Measurements from ENCODE around the gene KCNQ1. TPM values are rescaled to one million over a fixed set of nuclear protein-coding genes. Genes with fewer than 3 reads are reported as not detected.
A peak's percentile ranks its signal among the peaks of the same experiment; 100 is the strongest.

KCNQ1 gene
- total and polyA plus RNA-seq, 2 donors (not counting 1 experiment from before 2014, with no cell fraction given), result 21.5 to 28.8 TPM

GRCh38 chr11:2447253-2447950, 2.6 kb downstream of the KCNQ1 start:
- peaks cover 33 to 47% of the 10 kb centered on the region in 2 donors for H3K4me1 ChIP-seq (ENCODE audit: control insufficient read depth in 2 of 2, insufficient read depth in 2 of 2, low read length in 2 of 2)
- H3K27me3 ChIP-seq (replicated peaks in 1 of 4; ENCODE audit: control extremely low read depth in 1 of 4, control insufficient read depth in 3 of 4, insufficient read depth in 4 of 4, low read length in 3 of 4), result peaks cover 0 to 10% (median 0%) of the 10 kb centered on the region in 4 experiments
- H2AFZ ChIP-seq (ENCODE audit: insufficient read depth, low read depth, low read length, poor library complexity, severe bottlenecking), result peak overlapping the region; percentile 54
- peak overlapping the region; percentile 93 for H3K4me3 Mint-ChIP-seq
- no peak for TF ChIP-seq EZH2 (IDR thresholded peaks at IDR 0.05; ENCODE audit: borderline replicate concordance, insufficient read depth, low read depth, low read length, poor library complexity, severe bottlenecking)
- TF ChIP-seq CTCF (IDR thresholded peaks at IDR 0.05), result no peak
- intact Hi-C loops (cut with micrococcal nuclease), result no loop called here
- peaks cover 64% of the 10 kb centered on the region for H3K79me2 ChIP-seq (ENCODE audit: control insufficient read depth, insufficient read depth, low read length)
- peak overlapping the region; percentile 93 for H3K4me2 ChIP-seq (replicated peaks; ENCODE audit: low read depth, low read length, poor library complexity, severe bottlenecking)
- H3K27ac ChIP-seq (ENCODE audit: low read length in 2 of 2), result peak overlapping the region in 1 of 2 donors; percentile 49
- peak overlapping the region; percentile 69 for H3K9ac ChIP-seq (ENCODE audit: low read length)
- no peaks in the 10 kb centered on the region for H3K36me3 ChIP-seq (replicated peaks in 1 of 2; ENCODE audit: control extremely low read depth in 1 of 2, control insufficient read depth in 1 of 2, extremely low read depth in 1 of 2, insufficient read depth in 2 of 2, low read length in 1 of 2)
- CTCF ChIA-PET, result interaction anchor here (0.6 to 4.1 kb wide), 5 partner anchors 27 to 84 kb away, joined by 3 to 25 read pairs (median 3); partner anchors contain the start of gene TSSC4
- DNase-seq, result no peak
- H3K4me1 Mint-ChIP-seq, result peaks cover 31% of the 10 kb centered on the region
- H4K20me1 ChIP-seq (ENCODE audit: control insufficient read depth, insufficient read depth, low read length, poor library complexity, severe bottlenecking), result peaks cover 49% of the 10 kb centered on the region
- POLR2A ChIA-PET, result no interaction called here
- no peaks in the 10 kb centered on the region for H3K27me3 Mint-ChIP-seq
- peak overlapping the region; percentile 83 for H3K27ac Mint-ChIP-seq
- no peak for ATAC-seq (ENCODE audit: low read depth)
- 58% methylated on average over 11 of the region's 12 CpGs for WGBS (ENCODE audit: insufficient coverage)
- H3K9me3 ChIP-seq (ENCODE audit: control extremely low read depth in 1 of 3, control insufficient read depth in 2 of 3, insufficient read depth in 1 of 3, low read length in 2 of 3), result peaks cover 0 to 4% (median 0%) of the 10 kb centered on the region in 3 donors
- peak overlapping the region; percentile 17 to 76 (median 64) for H3K4me3 ChIP-seq (ENCODE audit: control extremely low read depth in 1 of 5, extremely low read depth in 1 of 5, insufficient read depth in 1 of 5, low read depth in 2 of 5, low read length in 4 of 5)
- no peaks in the 10 kb centered on the region for H3K9me3 Mint-ChIP-seq (ENCODE audit: insufficient read depth)

Data from B cell (primary cell).